Left renal pelvis (tissue), 4 donors: ENCODE measurements around the gene ADPRS. TPM values are rescaled to one million over a fixed set of nuclear protein-coding genes. Genes with fewer than 3 reads are reported as not detected.

ENCODE experiments used
- DNase-seq, 4 donors: peaks; one replicate each; pipeline ENCODE4 v3.0.0-alpha.2; 2013; ENCODE audit warnings: low read depth in 4 of 4, low spot score in 3 of 4
- polyA plus RNA-seq, 4 donors: library from polyadenylated mRNA; unstranded; fragments of 120-200 nt; gene quantifications; one replicate each; pipeline ENCODE4 v1.2.1, GENCODE V29; 2013; ENCODE audit not compliant: insufficient read length in 4 of 4

Gene ADPRS
- polyA plus RNA-seq, 4 donors: 27.9 to 36.4 (median 30.2) TPM

GRCh38 chr1:36126797-36127500 is 38.3 kb downstream of the ADPRS start:
- DNase-seq: no peak

GRCh38 chr1:36128126-36128904 is 39.6 kb downstream of the ADPRS start:
- DNase-seq: no peak

- no peak for DNase-seq
These were observed 40.2 kb downstream of the ADPRS start for GRCh38 chr1:36128905-36129206.

- DNase-seq: no peak
These were observed 43.3 kb downstream of the ADPRS start for GRCh38 chr1:36132029-36132428.

- DNase-seq: no peak
These were observed 44.8 kb downstream of the ADPRS start for GRCh38 chr1:36133484-36133883.

- DNase-seq: no peak
These were observed 45.3 kb downstream of the ADPRS start for GRCh38 chr1:36134031-36134430.

- DNase-seq: no peak
These were observed 46.0 kb downstream of the ADPRS start for GRCh38 chr1:36134505-36135329.

- DNase-seq: no peak
These were observed 46.6 kb downstream of the ADPRS start for GRCh38 chr1:36135330-36135667.

GRCh38 chr1:36135796-36136195 is 47.1 kb downstream of the ADPRS start:
- no peak for DNase-seq

GRCh38 chr1:36136535-36136934 is 47.8 kb downstream of the ADPRS start:
- no peak for DNase-seq

- no peak for DNase-seq
These were observed 48.5 kb downstream of the ADPRS start for GRCh38 chr1:36137226-36137625.

- no peak for DNase-seq
These were observed 49.1 kb downstream of the ADPRS start for GRCh38 chr1:36137776-36138175.

GRCh38 chr1:36139521-36139920 is 50.8 kb downstream of the ADPRS start:
- DNase-seq: no peak

- no peak for DNase-seq
These were observed 53.4 kb downstream of the ADPRS start for GRCh38 chr1:36142121-36142520.

GRCh38 chr1:36143424-36143823 is 54.7 kb downstream of the ADPRS start:
- no peak for DNase-seq

Other genes with a start within 250 kb of the ADPRS start
- 10 to 100 TPM; 14.8 to 18.5 (median 17.1) TPM for gene AGO1, start 205.7 kb upstream of the ADPRS start, polyA plus RNA-seq
- gene AGO3, start 157.8 kb upstream of the ADPRS start, polyA plus RNA-seq: 10 to 100 TPM; 12.0 to 14.9 (median 13.8) TPM
- gene TEKT2, start 4.8 kb upstream of the ADPRS start, polyA plus RNA-seq: 10 to 100 TPM in 2 of 4 donors, 1 to 10 TPM in 2; 2.1 to 13.4 (median 9.8) TPM
- gene COL8A2, start 36.3 kb downstream of the ADPRS start, polyA plus RNA-seq: 10 to 100 TPM in 1 of 4 donors, 1 to 10 TPM in 3; 1.8 to 44.0 (median 3.3) TPM
- gene TRAPPC3, start 60.6 kb downstream of the ADPRS start, polyA plus RNA-seq: 10 to 100 TPM; 48.9 to 70.2 (median 61.2) TPM
- 10 to 100 TPM; 57.1 to 83.7 (median 63.3) TPM for gene MAP7D1, start 67.3 kb downstream of the ADPRS start, polyA plus RNA-seq
- gene THRAP3, start 135.6 kb downstream of the ADPRS start, polyA plus RNA-seq: 100 to 1,000 TPM; 109 to 147 (median 143) TPM
- gene SH3D21, start 217.5 kb downstream of the ADPRS start, polyA plus RNA-seq: 10 to 100 TPM; 19.3 to 34.7 (median 23.4) TPM
- 100 to 1,000 TPM in 1 of 4 donors, 10 to 100 TPM in 3; 39.3 to 107 (median 53.5) TPM for gene EVA1B, start 234.8 kb downstream of the ADPRS start, polyA plus RNA-seq